HEK293T (cell line): Measurements from ENCODE around the gene TPCN1.

Experiments
- ARNT ChIP-seq: fragments of 450-650 bp; IDR thresholded peaks from 2 replicates; pipeline ENCODE4 v1.6.1; 2017; ENCODE audit warnings: mild to moderate bottlenecking
- BHLHE40 ChIP-seq: fragments of 450-650 bp; IDR thresholded peaks from 2 replicates; pipeline ENCODE4 v1.6.1; 2016; ENCODE audit warnings: mild to moderate bottlenecking, moderate library complexity, borderline replicate concordance
- FOXM1 ChIP-seq: fragments of 450-650 bp; IDR thresholded peaks from 2 replicates; pipeline ENCODE4 v1.6.1; 2017; ENCODE audit warnings: mild to moderate bottlenecking, borderline replicate concordance
- HDGF ChIP-seq: fragments of 450-650 bp; IDR thresholded peaks from 2 replicates; pipeline ENCODE4 v1.6.1; 2017; ENCODE audit warnings: antibody characterized with exemption, borderline replicate concordance
- SP1 ChIP-seq: fragments of 450-650 bp; IDR thresholded peaks from 2 replicates; pipeline ENCODE4 v1.6.1; 2017
- SUZ12 ChIP-seq: fragments of 450-650 bp; IDR thresholded peaks from 2 replicates; pipeline ENCODE4 v1.6.1; 2016; ENCODE audit warnings: mild to moderate bottlenecking
- ZNF384 ChIP-seq: fragments of 450-650 bp; IDR thresholded peaks from 2 replicates; pipeline ENCODE4 v1.6.1; 2016
- TF ChIP-seq, protein P1 (sequence below): fragments of 450-650 bp; IDR thresholded peaks from 2 replicates; pipeline ENCODE4 v1.6.1; 2016

DNA sequence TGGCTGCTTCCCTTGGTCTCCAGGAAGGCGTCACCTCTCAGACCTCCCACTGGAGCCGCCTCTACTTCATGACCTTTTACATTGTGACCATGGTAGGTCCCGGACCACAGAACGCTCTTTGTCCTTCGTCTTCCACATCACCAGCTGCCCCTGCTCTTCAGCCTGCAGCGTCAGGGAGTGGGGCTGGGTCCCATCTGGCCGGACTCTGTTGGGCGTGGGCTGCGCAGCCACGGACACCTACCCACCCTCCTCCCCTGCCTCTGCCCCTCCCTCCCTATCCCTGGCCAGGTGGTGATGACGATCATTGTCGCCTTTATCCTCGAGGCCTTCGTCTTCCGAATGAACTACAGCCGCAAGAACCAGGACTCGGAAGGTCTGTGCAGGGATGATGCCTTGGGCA is 70.3 kb downstream of the TPCN1 start:
- TF ChIP-seq FOXM1 (no peak), ZNF384 (no peak), SUZ12 (no peak), ARNT (no peak), SP1 (no peak), HDGF (no peak), BHLHE40 (no peak)
- TF ChIP-seq, protein P1, sequence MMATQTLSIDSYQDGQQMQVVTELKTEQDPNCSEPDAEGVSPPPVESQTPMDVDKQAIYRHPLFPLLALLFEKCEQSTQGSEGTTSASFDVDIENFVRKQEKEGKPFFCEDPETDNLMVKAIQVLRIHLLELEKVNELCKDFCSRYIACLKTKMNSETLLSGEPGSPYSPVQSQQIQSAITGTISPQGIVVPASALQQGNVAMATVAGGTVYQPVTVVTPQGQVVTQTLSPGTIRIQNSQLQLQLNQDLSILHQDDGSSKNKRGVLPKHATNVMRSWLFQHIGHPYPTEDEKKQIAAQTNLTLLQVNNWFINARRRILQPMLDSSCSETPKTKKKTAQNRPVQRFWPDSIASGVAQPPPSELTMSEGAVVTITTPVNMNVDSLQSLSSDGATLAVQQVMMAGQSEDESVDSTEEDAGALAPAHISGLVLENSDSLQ = no peak
